Activated CD4-positive, alpha-beta memory T cell treated with anti-CD3 and anti-CD28 coated beads for 36 hours (primary cell): ENCODE measurements around the gene AK9. TPM values are rescaled to one million over a fixed set of nuclear protein-coding genes. Genes with fewer than 3 reads are reported as not detected.

Experiments
- CTCF ChIA-PET: fragments of 350-600 bp; sonication (Branson Sonifier 250); formaldehyde crosslinking; loops from one replicate; lab custom pipeline; 2021; ENCODE audit warnings: antibody characterized with exemption, inconsistent platforms; lab: Charles Lee
- POLR2A ChIA-PET: fragments of 350-600 bp; sonication (Branson Sonifier 250); formaldehyde crosslinking; loops from one replicate; lab custom pipeline; 2021; ENCODE audit warnings: antibody characterized with exemption; lab: Charles Lee
- DNase-seq: peaks from one replicate; pipeline ENCODE4 v3.0.0-alpha.2; 2020
- H3K27ac Mint-ChIP-seq: one replicate; pipeline ENCODE4 v1.8.0; 2021; ENCODE audit warnings: mixed read lengths
- H3K27me3 Mint-ChIP-seq: one replicate; pipeline ENCODE4 v1.8.0; 2021; ENCODE audit warnings: mixed read lengths
- H3K36me3 Mint-ChIP-seq: one replicate; pipeline ENCODE4 v1.8.0; 2021; ENCODE audit warnings: mixed read lengths
- H3K4me1 Mint-ChIP-seq: one replicate; pipeline ENCODE4 v1.8.0; 2021; ENCODE audit warnings: low read depth, mixed read lengths
- H3K4me3 Mint-ChIP-seq: one replicate; pipeline ENCODE4 v1.8.0; 2021; ENCODE audit warnings: mild to moderate bottlenecking, mixed read lengths
- H3K9me3 Mint-ChIP-seq: one replicate; pipeline ENCODE4 v1.8.0; 2021; ENCODE audit warnings: mixed read lengths
- intact Hi-C: fragments of 100-400 bp; cut with micrococcal nuclease; formaldehyde crosslinking; loops from one replicate; pipeline ENCODE4 v1.15.1; 2023
- total RNA-seq, 2 experiments: library from RNA; stranded (reverse); gene quantifications; one replicate each; pipeline ENCODE4 v1.2.3, GENCODE V29; 2021

AK9 gene
- total RNA-seq, 2 experiments from 2014 or later, result 2.2 to 2.8 TPM

GRCh38 chr6:109454496-109455436 lies 236.2 kb downstream of the AK9 start:
- peaks cover 16% of the 10 kb centered on the region for H3K36me3 Mint-ChIP-seq
- no peaks in the 10 kb centered on the region for H3K27me3 Mint-ChIP-seq
- H3K4me1 Mint-ChIP-seq, result peaks cover 67% of the 10 kb centered on the region
- intact Hi-C loops, result loop anchor here (1.0 to 5.0 kb wide), 5 partner anchors 14 to 892 kb away; partner anchors contain the start of genes FOXO3, PPIL6, SESN1 and SMPD2
- ChIA-PET CTCF (interaction anchor here (0.8 to 5.4 kb wide), 3 partner anchors 11 to 26 kb away, joined by 3 to 37 read pairs (median 6); partner anchors contain the start of genes PPIL6 and SMPD2), POLR2A (interaction anchor here (0.9 to 5.5 kb wide), 8 partner anchors 10 to 81 kb away, joined by 3 to 37 read pairs (median 6); partner anchors contain the start of genes CD164, PPIL6, SMPD2 and ZBTB24)
- H3K27ac Mint-ChIP-seq, result peak overlapping the region; percentile 90
- DNase-seq, result peak; percentile 83
- H3K4me3 Mint-ChIP-seq, result peak overlapping the region; percentile 93
- no peaks in the 10 kb centered on the region for H3K9me3 Mint-ChIP-seq

- Mint-ChIP-seq H3K9me3 (no peaks in the 10 kb centered on the region), H3K4me1 (peaks cover 61% of the 10 kb centered on the region), H3K4me3 (peak overlapping the region; percentile 93), H3K27ac (peak overlapping the region; percentile 90), H3K27me3 (no peaks in the 10 kb centered on the region), H3K36me3 (peaks cover 16% of the 10 kb centered on the region)
- ChIA-PET CTCF (interaction anchor here (2.1 to 5.4 kb wide), 2 partner anchors 10 to 13 kb away, joined by 6 to 37 read pairs; partner anchors contain the start of genes PPIL6 and SMPD2), POLR2A (interaction anchor here (1.3 to 5.5 kb wide), 4 partner anchors 9 to 71 kb away, joined by 4 to 37 read pairs (median 10); partner anchors contain the start of genes CD164, PPIL6, SMPD2 and ZBTB24)
- intact Hi-C loops, result no loop called here
- DNase-seq, result no peak
These were observed 237.2 kb downstream of the AK9 start for GRCh38 chr6:109453594-109454495.

GRCh38 chr6:109453156-109453555 lies 237.8 kb downstream of the AK9 start:
- DNase-seq, result no peak
- CTCF ChIA-PET, result interaction anchor here (5.4 kb wide), 1 partner anchor 9 kb away, joined by 37 read pairs; no protein-coding TSS in a partner anchor
- POLR2A ChIA-PET, result interaction anchor here (1.3 to 5.5 kb wide), 3 partner anchors 9 to 71 kb away, joined by 4 to 37 read pairs (median 7); partner anchors contain the start of genes CD164, PPIL6 and SMPD2
- Mint-ChIP-seq H3K9me3 (no peaks in the 10 kb centered on the region), H3K27me3 (no peaks in the 10 kb centered on the region), H3K4me3 (no peak overlapping the region), H3K4me1 (peaks cover 56% of the 10 kb centered on the region), H3K27ac (no peak overlapping the region), H3K36me3 (peaks cover 16% of the 10 kb centered on the region)
- intact Hi-C loops, result no loop called here

- Mint-ChIP-seq H3K27me3 (no peaks in the 10 kb centered on the region), H3K4me1 (peaks cover 47% of the 10 kb centered on the region), H3K4me3 (no peak overlapping the region), H3K27ac (no peak overlapping the region), H3K36me3 (peaks cover 13% of the 10 kb centered on the region), H3K9me3 (no peaks in the 10 kb centered on the region)
- intact Hi-C loops, result no loop called here
- ChIA-PET POLR2A (interaction anchor here (2.5 to 5.5 kb wide), 2 partner anchors 8 to 11 kb away, joined by 7 to 37 read pairs; partner anchors contain the start of genes PPIL6 and SMPD2), CTCF (interaction anchor here (0.6 kb wide), 1 partner anchor 10 kb away, joined by 3 read pairs; no protein-coding TSS in a partner anchor)
- no peak for DNase-seq
These were observed 238.8 kb downstream of the AK9 start for GRCh38 chr6:109452181-109452580.

- H3K4me1 Mint-ChIP-seq, result peaks cover 39% of the 10 kb centered on the region
- H3K27ac Mint-ChIP-seq, result no peak overlapping the region
- H3K36me3 Mint-ChIP-seq, result peaks cover 13% of the 10 kb centered on the region
- CTCF ChIA-PET, result interaction anchor here (0.6 kb wide), 1 partner anchor 9 kb away, joined by 3 read pairs; no protein-coding TSS in a partner anchor
- POLR2A ChIA-PET, result no interaction called here
- DNase-seq, result no peak
- intact Hi-C loops, result no loop called here
- no peaks in the 10 kb centered on the region for H3K9me3 Mint-ChIP-seq
- H3K4me3 Mint-ChIP-seq, result no peak overlapping the region
- no peaks in the 10 kb centered on the region for H3K27me3 Mint-ChIP-seq
These were observed 239.6 kb downstream of the AK9 start for GRCh38 chr6:109451376-109451775.

- H3K4me3 Mint-ChIP-seq, result no peak overlapping the region
- H3K27ac Mint-ChIP-seq, result no peak overlapping the region
- peaks cover 37% of the 10 kb centered on the region for H3K4me1 Mint-ChIP-seq
- ChIA-PET CTCF (interaction anchor here (1.2 kb wide), 1 partner anchor 10 kb away, joined by 3 read pairs; the partner anchor contains the start of genes PPIL6 and SMPD2), POLR2A (interaction anchor here (1.3 kb wide), 1 partner anchor 9 kb away, joined by 8 read pairs; no protein-coding TSS in a partner anchor)
- no peak for DNase-seq
- no peaks in the 10 kb centered on the region for H3K27me3 Mint-ChIP-seq
- peaks cover 13% of the 10 kb centered on the region for H3K36me3 Mint-ChIP-seq
- intact Hi-C loops, result no loop called here
- no peaks in the 10 kb centered on the region for H3K9me3 Mint-ChIP-seq
These were observed 240.2 kb downstream of the AK9 start for GRCh38 chr6:109450801-109451200.

- intact Hi-C loops, result no loop called here
- DNase-seq, result peak; percentile 53
- no peaks in the 10 kb centered on the region for H3K27me3 Mint-ChIP-seq
- no peak overlapping the region for H3K4me3 Mint-ChIP-seq
- H3K9me3 Mint-ChIP-seq, result no peaks in the 10 kb centered on the region
- POLR2A ChIA-PET, result interaction anchor here (0.6 to 1.3 kb wide), 2 partner anchors 9 to 14 kb away, joined by 4 to 8 read pairs; no protein-coding TSS in a partner anchor
- H3K27ac Mint-ChIP-seq, result peak overlapping the region; percentile 70
- H3K4me1 Mint-ChIP-seq, result peaks cover 37% of the 10 kb centered on the region
- H3K36me3 Mint-ChIP-seq, result peaks cover 16% of the 10 kb centered on the region
- CTCF ChIA-PET, result interaction anchor here (1.2 kb wide), 1 partner anchor 10 kb away, joined by 3 read pairs; the partner anchor contains the start of genes PPIL6 and SMPD2
These were observed 241.0 kb downstream of the AK9 start for GRCh38 chr6:109449795-109450673.

GRCh38 chr6:109449064-109449794 lies 241.8 kb downstream of the AK9 start:
- POLR2A ChIA-PET, result interaction anchor here (1.3 kb wide), 1 partner anchor 8 kb away, joined by 8 read pairs; no protein-coding TSS in a partner anchor
- H3K36me3 Mint-ChIP-seq, result peaks cover 16% of the 10 kb centered on the region
- DNase-seq, result no peak
- H3K4me1 Mint-ChIP-seq, result peaks cover 32% of the 10 kb centered on the region
- peak overlapping the region; percentile 70 for H3K27ac Mint-ChIP-seq
- H3K9me3 Mint-ChIP-seq, result no peaks in the 10 kb centered on the region
- CTCF ChIA-PET, result interaction anchor here (0.8 to 1.4 kb wide), 2 partner anchors 11 to 591 kb away, joined by 3 to 5 read pairs; no protein-coding TSS in a partner anchor
- no peaks in the 10 kb centered on the region for H3K27me3 Mint-ChIP-seq
- intact Hi-C loops, result no loop called here
- H3K4me3 Mint-ChIP-seq, result no peak overlapping the region

GRCh38 chr6:109448615-109449014 lies 242.4 kb downstream of the AK9 start:
- Mint-ChIP-seq H3K27me3 (no peaks in the 10 kb centered on the region), H3K36me3 (peaks cover 14% of the 10 kb centered on the region), H3K4me3 (no peak overlapping the region), H3K27ac (peak overlapping the region; percentile 5), H3K9me3 (no peaks in the 10 kb centered on the region), H3K4me1 (peaks cover 26% of the 10 kb centered on the region)
- intact Hi-C loops, result no loop called here
- POLR2A ChIA-PET, result no interaction called here
- CTCF ChIA-PET, result interaction anchor here (0.8 to 1.4 kb wide), 2 partner anchors 11 to 591 kb away, joined by 3 to 5 read pairs; no protein-coding TSS in a partner anchor
- no peak for DNase-seq
